H1 (cell line): Measurements from ENCODE around the gene ZNF397. TPM values are rescaled to one million over a fixed set of nuclear protein-coding genes. Genes with fewer than 3 reads are reported as not detected.

Experiments used
- ASH2L ChIP-seq: fragments of 200-600, 300-600 bp; sonication (generic); IDR thresholded peaks from one replicate; pipeline ENCODE4 v1.7.1; 2017; ENCODE audit warnings: low read length
- BCL11A ChIP-seq, 2 experiments: IDR thresholded peaks; one replicate each; pipeline ENCODE4 v1.6.1; 2011; ENCODE audit warnings: low read depth in 2 of 2, low read length in 2 of 2, mild to moderate bottlenecking in 2 of 2
- BRCA1 ChIP-seq: IDR thresholded peaks from 2 replicates; pipeline ENCODE4 v1.6.1; 2012; ENCODE audit warnings: low read depth, low read length, improper control_type of control experiment
- CBX8 ChIP-seq: fragments of 300-800, 300-1000 bp; sonication (generic); IDR thresholded peaks from 2 replicates; pipeline ENCODE4 v1.7.1; 2016; ENCODE audit warnings: low read depth, low read length, borderline replicate concordance
- CREB1 ChIP-seq: IDR thresholded peaks from 2 replicates; pipeline ENCODE4 v1.6.1; 2012; ENCODE audit warnings: inconsistent platforms
- CTBP2 ChIP-seq: IDR thresholded peaks from 2 replicates; pipeline ENCODE4 v1.7.0; 2011; ENCODE audit warnings: borderline replicate concordance, mild to moderate bottlenecking, moderate library complexity, mixed read lengths, low read length; ENCODE audit not compliant: insufficient read depth, insufficient read length
- EGR1 ChIP-seq: IDR thresholded peaks from 2 replicates; pipeline ENCODE4 v1.6.1; 2011; ENCODE audit warnings: low read depth, low read length, borderline replicate concordance
- EP300 ChIP-seq, 2 experiments: IDR thresholded peaks; 1 replicate in 1 of 2; 2 replicates in 1 of 2; pipeline ENCODE4 v1.6.1; 2011 to 2012; ENCODE audit warnings: low read depth in 2 of 2, low read length in 2 of 2, mild to moderate bottlenecking in 2 of 2, borderline replicate concordance in 1 of 2, inconsistent platforms in 1 of 2, moderate library complexity in 1 of 2
- FOSL1 ChIP-seq: IDR thresholded peaks from 2 replicates; pipeline ENCODE4 v1.6.1; 2011; ENCODE audit warnings: mild to moderate bottlenecking, low read depth, low read length, moderate library complexity; ENCODE audit not compliant: insufficient read depth
- HDAC6 ChIP-seq: IDR thresholded peaks from one replicate; pipeline ENCODE4 v1.7.1; 2012; ENCODE audit warnings: low read depth, mild to moderate bottlenecking, inconsistent platforms, low read length, moderate library complexity
- KDM4A ChIP-seq: IDR thresholded peaks from one replicate; pipeline ENCODE4 v1.7.1; 2012; ENCODE audit warnings: low read depth, mild to moderate bottlenecking, moderate library complexity, low read length, inconsistent platforms; ENCODE audit not compliant: severe bottlenecking
- KDM5A ChIP-seq: fragments of 200-600 bp; IDR thresholded peaks from 2 replicates; pipeline ENCODE4 v1.7.1; 2012; ENCODE audit warnings: mild to moderate bottlenecking, low read length, inconsistent platforms, mixed read lengths
- NANOG ChIP-seq: IDR thresholded peaks from 2 replicates; pipeline ENCODE4 v1.6.1; 2011; ENCODE audit warnings: low read length, low read depth, mild to moderate bottlenecking, inconsistent platforms; ENCODE audit not compliant: insufficient read depth, poor library complexity, severe bottlenecking
- RFX5 ChIP-seq: IDR thresholded peaks from 2 replicates; pipeline ENCODE4 v1.6.1; 2011; ENCODE audit warnings: low read depth, low read length, improper control_type of control experiment, borderline replicate concordance
- SAP30 ChIP-seq: fragments of 300-600 bp; sonication (generic); IDR thresholded peaks from 2 replicates; pipeline ENCODE4 v1.7.1; 2012; ENCODE audit warnings: low read length, moderate library complexity, mild to moderate bottlenecking, inconsistent platforms; ENCODE audit not compliant: insufficient read depth, insufficient replicate concordance
- SP2 ChIP-seq: IDR thresholded peaks from 2 replicates; pipeline ENCODE4 v1.6.1; 2012; ENCODE audit warnings: mild to moderate bottlenecking, low read length, inconsistent platforms
- SP4 ChIP-seq: IDR thresholded peaks from 2 replicates; pipeline ENCODE4 v1.6.1; 2012; ENCODE audit warnings: low read length, inconsistent platforms
- SRF ChIP-seq: IDR thresholded peaks from 2 replicates; pipeline ENCODE4 v1.6.1; 2011; ENCODE audit warnings: mild to moderate bottlenecking, low read depth, low read length, moderate library complexity
- TAF7 ChIP-seq: optimal IDR thresholded peaks from 2 replicates; pipeline ENCODE3; 2011; ENCODE audit warnings: low read depth, mild to moderate bottlenecking, inconsistent platforms, low read length, moderate library complexity, borderline replicate concordance
- TCF12 ChIP-seq: IDR thresholded peaks from 2 replicates; pipeline ENCODE4 v1.6.1; 2011; ENCODE audit warnings: low read depth, mild to moderate bottlenecking, low read length
- YY1 ChIP-seq: IDR thresholded peaks from 2 replicates; pipeline ENCODE4 v1.6.1; 2011; ENCODE audit warnings: low read depth, mild to moderate bottlenecking, low read length
- ZNF274 ChIP-seq: IDR thresholded peaks from 2 replicates; pipeline ENCODE4 v1.7.0; 2012; ENCODE audit warnings: low read length, borderline replicate concordance; ENCODE audit errors: extremely low read depth
- polyA plus RNA-seq, 7 experiments: library from polyadenylated mRNA; depleted of rRNA in 3 of 7; stranded (reverse) in 5 of 7; unstranded in 2 of 7; fragments of >200 nt in 5 of 7; fragments of 200-250 nt in 2 of 7; gene quantifications; 1 replicate in 5 of 7; 2 replicates in 1 of 7; 4 replicates in 1 of 7; pipeline versions ENCODE4 v1.2.1 to v1.2.3, GENCODE V29; 2011 to 2013; ENCODE audit warnings: missing spikeins in 2 of 7, mixed read lengths in 2 of 7
- total RNA-seq: library from RNA; stranded (reverse); fragmentation: NEBNext Ultra II Directional; extraction: Animal tissue kit (Norgen Biotek cat#: 25700); gene quantifications from 2 replicates; pipeline ENCODE4 v1.2.1, GENCODE V29; 2021
- TF ChIP-seq, protein P1 (sequence below): IDR thresholded peaks from 2 replicates; pipeline ENCODE4 v1.6.1; 2012; ENCODE audit warnings: inconsistent platforms
- TF ChIP-seq, protein P2 (sequence below): IDR thresholded peaks from 2 replicates; pipeline ENCODE4 v1.6.1; 2011; ENCODE audit warnings: low read depth, mild to moderate bottlenecking, low read length; ENCODE audit not compliant: insufficient read depth

The ZNF397 gene
- total and polyA plus RNA-seq, 2 of the 8 experiments (the other 6 are each of a cell fraction or from before 2014, with no cell fraction given): 9.8 to 39.5 TPM

DNA sequence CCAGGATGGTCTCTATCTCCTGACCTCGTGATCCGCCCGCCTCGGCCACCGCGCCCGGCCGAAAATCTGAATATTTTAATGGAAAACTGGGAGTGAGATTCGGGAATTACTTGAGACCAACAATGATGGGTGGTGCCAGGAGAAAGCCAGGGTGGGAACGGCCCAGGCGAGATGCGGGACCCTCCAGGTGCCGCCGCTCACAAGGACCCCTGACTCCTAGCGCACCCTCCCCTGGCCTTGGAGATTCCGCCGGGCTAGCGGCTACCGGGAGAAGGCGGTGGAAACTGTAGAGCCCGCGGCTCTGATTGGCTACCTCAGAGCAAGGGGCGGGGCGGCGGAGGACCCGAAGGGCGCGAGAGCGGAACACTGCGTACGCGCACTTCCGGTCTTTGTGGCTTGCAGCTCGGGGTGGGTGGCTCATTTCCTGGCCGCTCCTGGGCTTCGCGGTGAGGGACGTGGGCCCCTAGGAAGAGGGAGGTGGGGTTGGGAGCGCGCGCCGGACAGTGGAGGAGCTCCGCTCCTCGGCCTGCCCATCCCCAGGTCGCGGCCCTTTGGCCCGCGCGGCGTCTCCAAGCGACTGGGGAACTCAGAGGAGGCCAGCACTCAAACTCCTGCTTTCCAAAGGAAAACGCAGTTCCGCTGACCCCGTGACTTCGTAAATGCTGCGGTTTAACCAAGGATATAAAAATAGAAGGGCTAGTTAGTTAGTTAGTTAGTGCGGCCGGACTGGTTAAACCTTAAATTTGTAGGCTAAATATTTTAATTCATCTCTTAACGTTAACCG, at the start of gene ZNF397 (continued):
- TF ChIP-seq, protein P1, sequence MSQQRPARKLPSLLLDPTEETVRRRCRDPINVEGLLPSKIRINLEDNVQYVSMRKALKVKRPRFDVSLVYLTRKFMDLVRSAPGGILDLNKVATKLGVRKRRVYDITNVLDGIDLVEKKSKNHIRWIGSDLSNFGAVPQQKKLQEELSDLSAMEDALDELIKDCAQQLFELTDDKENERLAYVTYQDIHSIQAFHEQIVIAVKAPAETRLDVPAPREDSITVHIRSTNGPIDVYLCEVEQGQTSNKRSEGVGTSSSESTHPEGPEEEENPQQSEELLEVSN: no peak
- no peak for TF ChIP-seq BCL11A (IDR thresholded peaks at IDR 0.05; ENCODE audit: low read depth in 2 of 2, low read length in 2 of 2)
- TF ChIP-seq BRCA1: no peak
- TF ChIP-seq CTBP2: no peak
- TF ChIP-seq ASH2L: peak; percentile 87
- TF ChIP-seq, protein P2, sequence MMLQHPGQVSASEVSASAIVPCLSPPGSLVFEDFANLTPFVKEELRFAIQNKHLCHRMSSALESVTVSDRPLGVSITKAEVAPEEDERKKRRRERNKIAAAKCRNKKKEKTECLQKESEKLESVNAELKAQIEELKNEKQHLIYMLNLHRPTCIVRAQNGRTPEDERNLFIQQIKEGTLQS: no peak
- no peak for TF ChIP-seq EP300 (IDR thresholded peaks at IDR 0.05; ENCODE audit: borderline replicate concordance in 1 of 2, low read depth in 2 of 2, low read length in 2 of 2)
- TF ChIP-seq CREB1: peak; percentile 63
- no peak for TF ChIP-seq SAP30
- TF ChIP-seq ZNF274: no peak
- TF ChIP-seq CBX8: no peak
- TF ChIP-seq NANOG: no peak
- TF ChIP-seq SRF: no peak
- no peak for TF ChIP-seq YY1
- TF ChIP-seq HDAC6: no peak
- no peak for TF ChIP-seq TCF12
- TF ChIP-seq KDM5A: no peak
- TF ChIP-seq KDM4A: no peak
- peak; percentile 81 for TF ChIP-seq TAF7
- no peak for TF ChIP-seq EGR1
- no peak for TF ChIP-seq RFX5
- no peak for TF ChIP-seq SP2
- no peak for TF ChIP-seq SP4
- TF ChIP-seq FOSL1: no peak
